K562 (cell line): Measurements from ENCODE around the gene DCLK1. TPM values are rescaled to one million over a fixed set of nuclear protein-coding genes. Genes with fewer than 3 reads are reported as not detected.
A peak's percentile ranks its signal among the peaks of the same experiment; 100 is the strongest.

Experiments used
- ATAC-seq: fragments of 200-7000 bp; cut with Tn5 transposase; 3 replicates; pipeline ENCODE4 v1.9.1; 2020; ENCODE audit warnings: moderate library complexity
- BruUV-seq: library from RNA; stranded (reverse); fragments of 400-500 nt; replicated peaks from 2 replicates; lab custom pipeline; 2021; lab: Mats Ljungman, UMichigan
- CTCF ChIA-PET: fragments of 300-600 bp; formaldehyde crosslinking; extraction: SDS; loops from one replicate; lab custom pipeline; 2021; ENCODE audit warnings: low intra/inter-chr PET ratio; lab: Yijun Ruan, JAX
- POLR2A ChIA-PET: fragments of 300-600, 350-650 bp; sonication (Branson Sonifier 250); formaldehyde crosslinking; extraction: SDS; loops from one replicate; lab custom pipeline; 2021; ENCODE audit warnings: antibody characterized with exemption, inconsistent platforms; lab: Yijun Ruan, JAX
- DNase-seq, 4 experiments: peaks; one replicate each; pipeline versions ENCODE4 v3.0.0 to v3.0.0-alpha.2; 2011 to 2018; ENCODE audit warnings: low spot score in 3 of 4, mixed read lengths in 3 of 4; ENCODE audit errors: extremely low read depth in 1 of 4
- FAIRE-seq: peaks from 2 replicates; lab custom pipeline; 2011; peaks lifted over from hg19 to GRCh38; lab: Jason Lieb, UNC
- H2AFZ ChIP-seq: 2 replicates; pipeline ENCODE4 v1.6.0; 2011; ENCODE audit warnings: low read depth, low read length, control low read depth, inconsistent platforms
- H3K27ac ChIP-seq: fragments of 200-600 bp; 3 replicates; pipeline ENCODE4 v1.8.0; 2011; ENCODE audit warnings: low read depth, mild to moderate bottlenecking, control low read depth, inconsistent platforms, low read length, moderate library complexity, mixed read lengths; ENCODE audit errors: extremely low read depth
- H3K27me3 ChIP-seq, 2 experiments: fragments of 300-600 bp in 1 of 2; 2 replicates in 1 of 2; 3 replicates in 1 of 2; pipeline versions ENCODE4 v1.6.0 to v1.8.0; 2011; ENCODE audit warnings: inconsistent platforms in 2 of 2, low read length in 2 of 2, mild to moderate bottlenecking in 1 of 2, mixed read lengths in 1 of 2, moderate library complexity in 1 of 2; ENCODE audit not compliant: control insufficient read depth in 2 of 2, insufficient read depth in 2 of 2
- H3K36me3 ChIP-seq: fragments of 300-600 bp; 3 replicates; pipeline ENCODE4 v1.8.0; 2011; ENCODE audit warnings: mild to moderate bottlenecking, low read length, inconsistent platforms; ENCODE audit not compliant: control insufficient read depth, insufficient read depth
- H3K4me1 ChIP-seq, 2 experiments: fragments of 200-600 bp in 1 of 2; replicated peaks in 1 of 2; 2 replicates in 1 of 2; 3 replicates in 1 of 2; pipeline versions ENCODE4 v1.5.1 to v1.8.0; 2011; ENCODE audit warnings: inconsistent platforms in 2 of 2, low read length in 2 of 2, mild to moderate bottlenecking in 1 of 2, mixed read lengths in 1 of 2, moderate library complexity in 1 of 2; ENCODE audit not compliant: control insufficient read depth in 2 of 2, insufficient read depth in 2 of 2
- H3K4me2 ChIP-seq: 2 replicates; pipeline ENCODE4 v1.6.1; 2011; ENCODE audit warnings: low read length, control low read depth, inconsistent platforms, mixed read lengths; ENCODE audit not compliant: insufficient read depth
- H3K4me3 ChIP-seq: fragments of 200-600 bp; sonication (generic), shearing (Covaris generic); 2 replicates; pipeline ENCODE4 v1.5.1; 2016; ENCODE audit warnings: control low read depth, inconsistent platforms
- H3K79me2 ChIP-seq: fragments of 200-600 bp; 3 replicates; pipeline ENCODE4 v1.8.0; 2011; ENCODE audit warnings: low read length, inconsistent platforms; ENCODE audit not compliant: control insufficient read depth, insufficient read depth
- H3K9ac ChIP-seq, 2 experiments: 2 replicates each; pipeline versions ENCODE4 v1.6.0 to v1.6.1; 2011; ENCODE audit warnings: low read depth in 2 of 2, low read length in 2 of 2, control low read depth in 1 of 2, inconsistent platforms in 1 of 2, mild to moderate bottlenecking in 1 of 2, mixed read lengths in 1 of 2; ENCODE audit not compliant: insufficient read depth in 1 of 2
- H3K9me1 ChIP-seq: one replicate; pipeline ENCODE4 v1.6.0; 2011; ENCODE audit warnings: inconsistent platforms, mild to moderate bottlenecking, low read length, moderate library complexity; ENCODE audit not compliant: control insufficient read depth, insufficient read depth
- H3K9me3 ChIP-seq: replicated peaks from 2 replicates; pipeline ENCODE4 v1.5.1; 2011; ENCODE audit warnings: low read depth, low read length, inconsistent platforms; ENCODE audit not compliant: control insufficient read depth, insufficient read depth
- H4K20me1 ChIP-seq: replicated peaks from 2 replicates; pipeline ENCODE4 v1.6.1; 2011; ENCODE audit warnings: low read length, inconsistent platforms, mixed read lengths; ENCODE audit not compliant: control insufficient read depth, insufficient read depth
- CEBPG ChIP-seq, 3 experiments: fragments of 200-800 bp in 1 of 3; sonication (Bioruptor generic) in 1 of 3; sonication (generic) in 1 of 3; formaldehyde crosslinking in 1 of 3; IDR thresholded peaks in 2 of 3; conservative IDR thresholded peaks in 1 of 3; 2 replicates each; pipeline versions ENCODE4 v1.6.1 to v1.8.0; 2016 to 2022; ENCODE audit warnings: missing compliant biosample characterization in 2 of 3, missing genetic modification characterization in 2 of 3, mild to moderate bottlenecking in 1 of 3, missing genetic modification reagents in 1 of 3
- WGBS: fragments of 100-300 bp; shearing (Covaris generic); methylation state at CpG from one replicate; pipeline ENCODE4 v1.1.6; 2016; ENCODE audit warnings: low coverage, mixed read lengths; ENCODE audit not compliant: insufficient coverage; ENCODE audit errors: missing lambda C conversion rate; 5-methylcytosine and 5-hydroxymethylcytosine counted together
- in situ Hi-C: fragments of 300-500 bp; cut with MboI; formaldehyde crosslinking; loops from 4 replicates; pipeline ENCODE4 v1.15.0; 2018; ENCODE audit warnings: inconsistent platforms, mixed read lengths
- intact Hi-C: fragments of 100-400 bp; cut with micrococcal nuclease; formaldehyde crosslinking; loops from 2 replicates; pipeline ENCODE4 v1.14.2; 2022
- polyA plus RNA-seq, 8 experiments: library from polyadenylated mRNA; depleted of rRNA in 4 of 8; stranded (reverse) in 5 of 8; unstranded in 3 of 8; fragments of >200 nt; fragmentation: Nextera tagmentation in 2 of 8; fragmentation: Illumina TruSeq in 1 of 8; extraction: Ambion mirVana in 2 of 8; extraction: Trizol in 1 of 8; gene quantifications; 2 replicates each; pipeline versions ENCODE4 v1.2.1 to v1.2.3, GENCODE V29; 2011 to 2014; ENCODE audit warnings: inconsistent platforms in 1 of 8, missing spikeins in 1 of 8
- total RNA-seq, 7 experiments: library from RNA; depleted of rRNA in 6 of 7; stranded (reverse); fragments of >200 nt in 6 of 7; fragmentation: Illumina TruSeq in 2 of 7; extraction: Trizol in 2 of 7; gene quantifications; 2 replicates each; pipeline versions ENCODE4 v1.2.1 to v1.2.3, GENCODE V29; 2011 to 2021; ENCODE audit warnings: low replicate concordance in 1 of 7
- TF ChIP-seq, protein P1 (sequence below): fragments of 450-650 bp; IDR thresholded peaks from 2 replicates; pipeline ENCODE4 v1.6.1; 2016; ENCODE audit warnings: low read depth

The DCLK1 gene
- total and polyA plus RNA-seq, 9 of the 15 experiments (the other 6 are each of a cell fraction or from before 2014, with no cell fraction given): 0.07 TPM; not detected in 8

DNA sequence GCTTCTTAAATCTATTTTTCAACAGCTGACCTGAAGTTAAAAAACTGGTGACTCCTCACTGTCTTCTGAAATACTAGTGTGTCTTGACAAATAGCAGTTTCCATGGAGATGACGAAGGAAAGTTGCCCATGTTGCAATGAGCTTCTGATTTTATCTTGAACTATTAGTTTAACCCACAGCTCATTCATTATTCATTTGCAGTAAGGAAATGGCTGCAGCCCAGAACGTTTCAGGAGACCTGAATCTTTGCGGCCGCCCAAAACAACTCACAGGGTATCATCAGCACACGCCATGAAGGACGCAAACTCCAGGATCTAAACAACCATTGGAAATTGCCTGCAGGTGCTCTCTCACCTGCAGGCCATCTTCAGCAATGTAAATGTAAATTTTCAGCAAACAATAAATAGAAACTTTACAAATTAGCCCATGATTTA, 142.5 kb downstream of the DCLK1 start:
- no peaks in the 10 kb centered on the region for H3K36me3 ChIP-seq
- H3K4me1 ChIP-seq: peaks cover 0 to 3% of the 10 kb centered on the region in 2 experiments; a peak in 1 of 5 replicates
- no peak overlapping the region for H3K27ac ChIP-seq
- in situ Hi-C loops (loop anchor here (5.0 to 25.0 kb wide), 2 partner anchors 284 to 424 kb away; no protein-coding TSS in a partner anchor), intact Hi-C loops (no loop called here)
- H3K4me3 ChIP-seq: no peak overlapping the region
- DNase-seq: no peak
- no peak overlapping the region for H3K4me2 ChIP-seq
- H3K27me3 ChIP-seq: 0 out of 5 replicates have a peak, but pooled peaks cover 0 to 4% of the 10 kb centered on the region in 2 experiments
- FAIRE-seq: no peak
- no peaks in the 10 kb centered on the region for H3K9me1 ChIP-seq
- no peak overlapping the region for H2AFZ ChIP-seq
- H4K20me1 ChIP-seq: no peaks in the 10 kb centered on the region
- TF ChIP-seq, protein P1, sequence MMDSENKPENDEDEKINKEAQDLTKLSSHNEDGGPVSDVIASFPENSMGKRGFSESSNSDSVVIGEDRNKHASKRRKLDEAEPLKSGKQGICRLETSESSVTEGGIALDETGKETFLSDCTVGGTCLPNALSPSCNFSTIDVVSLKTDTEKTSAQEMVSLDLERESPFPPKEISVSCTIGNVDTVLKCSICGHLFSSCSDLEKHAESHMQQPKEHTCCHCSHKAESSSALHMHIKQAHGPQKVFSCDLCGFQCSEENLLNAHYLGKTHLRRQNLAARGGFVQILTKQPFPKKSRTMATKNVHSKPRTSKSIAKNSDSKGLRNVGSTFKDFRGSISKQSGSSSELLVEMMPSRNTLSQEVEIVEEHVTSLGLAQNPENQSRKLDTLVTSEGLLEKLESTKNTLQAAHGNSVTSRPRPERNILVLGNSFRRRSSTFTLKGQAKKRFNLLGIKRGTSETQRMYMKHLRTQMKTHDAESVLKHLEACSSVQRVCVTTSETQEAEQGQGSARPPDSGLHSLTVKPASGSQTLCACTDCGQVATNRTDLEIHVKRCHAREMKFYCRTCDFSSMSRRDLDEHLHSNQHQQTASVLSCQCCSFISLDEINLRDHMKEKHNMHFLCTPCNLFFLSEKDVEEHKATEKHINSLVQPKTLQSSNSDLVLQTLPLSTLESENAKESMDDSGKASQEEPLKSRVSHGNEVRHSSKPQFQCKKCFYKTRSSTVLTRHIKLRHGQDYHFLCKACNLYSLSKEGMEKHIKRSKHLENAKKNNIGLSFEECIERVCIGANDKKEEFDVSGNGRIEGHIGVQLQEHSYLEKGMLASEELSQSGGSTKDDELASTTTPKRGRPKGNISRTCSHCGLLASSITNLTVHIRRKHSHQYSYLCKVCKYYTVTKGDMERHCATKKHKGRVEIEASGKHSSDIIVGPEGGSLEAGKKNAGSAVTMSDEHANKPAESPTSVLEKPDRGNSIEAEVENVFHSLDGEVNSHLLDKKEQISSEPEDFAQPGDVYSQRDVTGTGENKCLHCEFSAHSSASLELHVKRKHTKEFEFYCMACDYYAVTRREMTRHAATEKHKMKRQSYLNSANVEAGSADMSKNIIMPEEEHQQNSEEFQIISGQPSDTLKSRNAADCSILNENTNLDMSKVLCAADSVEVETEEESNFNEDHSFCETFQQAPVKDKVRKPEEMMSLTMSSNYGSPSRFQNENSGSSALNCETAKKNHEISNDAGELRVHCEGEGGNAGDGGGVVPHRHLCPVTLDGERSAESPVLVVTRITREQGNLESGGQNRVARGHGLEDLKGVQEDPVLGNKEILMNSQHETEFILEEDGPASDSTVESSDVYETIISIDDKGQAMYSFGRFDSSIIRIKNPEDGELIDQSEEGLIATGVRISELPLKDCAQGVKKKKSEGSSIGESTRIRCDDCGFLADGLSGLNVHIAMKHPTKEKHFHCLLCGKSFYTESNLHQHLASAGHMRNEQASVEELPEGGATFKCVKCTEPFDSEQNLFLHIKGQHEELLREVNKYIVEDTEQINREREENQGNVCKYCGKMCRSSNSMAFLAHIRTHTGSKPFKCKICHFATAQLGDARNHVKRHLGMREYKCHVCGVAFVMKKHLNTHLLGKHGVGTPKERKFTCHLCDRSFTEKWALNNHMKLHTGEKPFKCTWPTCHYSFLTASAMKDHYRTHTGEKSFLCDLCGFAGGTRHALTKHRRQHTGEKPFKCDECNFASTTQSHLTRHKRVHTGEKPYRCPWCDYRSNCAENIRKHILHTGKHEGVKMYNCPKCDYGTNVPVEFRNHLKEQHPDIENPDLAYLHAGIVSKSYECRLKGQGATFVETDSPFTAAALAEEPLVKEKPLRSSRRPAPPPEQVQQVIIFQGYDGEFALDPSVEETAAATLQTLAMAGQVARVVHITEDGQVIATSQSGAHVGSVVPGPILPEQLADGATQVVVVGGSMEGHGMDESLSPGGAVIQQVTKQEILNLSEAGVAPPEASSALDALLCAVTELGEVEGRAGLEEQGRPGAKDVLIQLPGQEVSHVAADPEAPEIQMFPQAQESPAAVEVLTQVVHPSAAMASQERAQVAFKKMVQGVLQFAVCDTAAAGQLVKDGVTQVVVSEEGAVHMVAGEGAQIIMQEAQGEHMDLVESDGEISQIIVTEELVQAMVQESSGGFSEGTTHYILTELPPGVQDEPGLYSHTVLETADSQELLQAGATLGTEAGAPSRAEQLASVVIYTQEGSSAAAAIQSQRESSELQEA: no peak
- no peak for TF ChIP-seq CEBPG (CRISPR knock-in tag; IDR thresholded peaks at IDR 0.05)
- TF ChIP-seq CEBPG (tag; conservative IDR thresholded peaks at IDR 0.05 in 1 of 2, IDR thresholded peaks at IDR 0.05 in 1 of 2): 0 out of 4 replicates have a peak, but pooled peaks of 1 of the 2 experiments have one; percentile 23
- no peaks in the 10 kb centered on the region for H3K79me2 ChIP-seq
- no TSS peak for BruUV-seq
- 0% methylated on average over 3 of the region's 6 CpGs for WGBS
- no peaks in the 10 kb centered on the region for H3K9me3 ChIP-seq
- ChIA-PET POLR2A (no interaction called here), CTCF (no interaction called here)
- ATAC-seq: no peak
- H3K9ac ChIP-seq: no peak overlapping the region
